ENCODE results near the gene HDAC4. TPM values are rescaled to one million over a fixed set of nuclear protein-coding genes. Genes with fewer than 3 reads are reported as not detected.

HDAC4 gene
- total and polyA plus RNA-seq, 2 of the 8 experiments (the other 6 are each of a cell fraction or from before 2014, with no cell fraction given) = 15.4 to 31.5 TPM

GRCh38 chr2:239188536-239188935 lies 212.3 kb downstream of the HDAC4 start:
- ChIA-PET POLR2A (ENCODE audit: partially characterized antibody) (no interaction called here), CTCF (ENCODE audit: partially characterized antibody) (interaction anchor here (0.6 to 1.6 kb wide), 3 partner anchors 44 to 118 kb away, joined by 3 to 4 read pairs (median 4); no protein-coding TSS in a partner anchor)
- no peak overlapping the region for H2BK120ac ChIP-seq (replicated peaks; ENCODE audit: low read depth, low read length)
- no peaks in the 10 kb centered on the region; a peak in 1 of 4 replicates for H3K79me2 ChIP-seq (ENCODE audit: control insufficient read depth in 1 of 2, insufficient read depth in 2 of 2, low read length in 2 of 2)
- DNase-seq (ENCODE audit: low read depth in 1 of 2, low spot score in 2 of 2) = no peak
- no peak overlapping the region for H3K18ac ChIP-seq (ENCODE audit: extremely low read depth, low read length)
- no peak overlapping the region for H4K5ac ChIP-seq (ENCODE audit: insufficient read length, low read depth, low read length)
- H3K79me1 ChIP-seq (ENCODE audit: low read depth, low read length) = no peaks in the 10 kb centered on the region
- H2BK20ac ChIP-seq (ENCODE audit: low read length) = no peak overlapping the region
- H4K20me1 ChIP-seq (replicated peaks in 1 of 2; ENCODE audit: control insufficient read depth in 1 of 2, insufficient read depth in 2 of 2, low read length in 2 of 2) = peaks cover 0 to 3% of the 10 kb centered on the region in 2 experiments
- no peak overlapping the region for H3K56ac ChIP-seq (replicated peaks; ENCODE audit: insufficient read length, low read depth, low read length)
- H3K27me3 ChIP-seq (replicated peaks in 1 of 4; ENCODE audit: control insufficient read depth in 3 of 4, extremely low read depth in 1 of 4, insufficient read depth in 3 of 4, low read length in 3 of 4) = no peaks in the 10 kb centered on the region
- H3K9ac ChIP-seq (replicated peaks in 1 of 4; ENCODE audit: extremely low read depth in 1 of 4, low read depth in 3 of 4, low read length in 3 of 4) = no peak overlapping the region
- no peak for FAIRE-seq
- H3K27ac ChIP-seq (ENCODE audit: low read depth, low read length) = no peak overlapping the region
- H2BK15ac ChIP-seq (ENCODE audit: low read length) = no peak overlapping the region
- no peak overlapping the region for H3K4me3 ChIP-seq (ENCODE audit: extremely low read depth in 1 of 4, insufficient read depth in 2 of 4, low read depth in 3 of 4, low read length in 4 of 4)
- WGBS, 2 experiments (ENCODE audit: extremely low coverage in 1 of 2, insufficient coverage in 1 of 2, insufficient read length in 1 of 2, insufficient replicate concordance in 2 of 2, low coverage in 1 of 2, low lambda C conversion rate in 2 of 2, missing lambda C conversion rate in 1 of 2) = 92% methylated on average over 12 of the region's 12 CpGs; no CpG with 5 or more reads in 1 of the 2 experiments
- peaks cover 0 to 3% (median 0%) of the 10 kb centered on the region in 4 experiments; a peak in 1 of 7 replicates for H3K4me1 ChIP-seq (replicated peaks in 1 of 4; ENCODE audit: control insufficient read depth in 3 of 4, insufficient read depth in 4 of 4, low read length in 3 of 4)
- H3K4ac ChIP-seq (replicated peaks; ENCODE audit: insufficient read length, low read depth, low read length) = no peak overlapping the region
- H3K4me2 ChIP-seq (ENCODE audit: insufficient read depth in 1 of 2, low read depth in 2 of 2, low read length in 2 of 2) = peak overlapping the region in 1 of 2 experiments; percentile 28; a peak in 1 of 4 replicates
- H3K23me2 ChIP-seq (ENCODE audit: low read depth, low read length) = no peaks in the 10 kb centered on the region
- H4K91ac ChIP-seq (replicated peaks; ENCODE audit: insufficient read length, low read length) = no peak overlapping the region
- peaks cover 4 to 11% of the 10 kb centered on the region in 2 experiments for H3K9me3 ChIP-seq (ENCODE audit: insufficient read depth in 2 of 2, low read depth in 1 of 2, low read length in 1 of 2)
- H2BK5ac ChIP-seq (ENCODE audit: low read depth, low read length) = no peak overlapping the region
- H2AK5ac ChIP-seq (ENCODE audit: low read depth, low read length) = no peak overlapping the region
- H3K23ac ChIP-seq (ENCODE audit: insufficient read length) = no peak overlapping the region
- no peak overlapping the region for H3K14ac ChIP-seq (ENCODE audit: insufficient read length)
- H2BK12ac ChIP-seq (ENCODE audit: low read depth, low read length) = no peak overlapping the region
- H4K8ac ChIP-seq (ENCODE audit: extremely low read depth, insufficient read depth, low read length) = no peak overlapping the region
- H3K36me3 ChIP-seq (ENCODE audit: control insufficient read depth in 2 of 4, insufficient read depth in 4 of 4, low read length in 3 of 4) = peaks cover 0 to 13% (median 8%) of the 10 kb centered on the region in 4 experiments; a peak in 7 of 8 replicates
- no peak overlapping the region for H2AFZ ChIP-seq (ENCODE audit: low read length)
- TF ChIP-seq BCL11A (IDR thresholded peaks at IDR 0.05; ENCODE audit: low read depth in 2 of 2, low read length in 2 of 2) (no peak), POU5F1 (IDR thresholded peaks at IDR 0.05; ENCODE audit: low read depth, low read length) (no peak), NANOG (IDR thresholded peaks at IDR 0.05; ENCODE audit: insufficient read depth, low read depth, low read length, poor library complexity, severe bottlenecking) (no peak), USF2 (IDR thresholded peaks at IDR 0.05; ENCODE audit: low read length) (no peak), EGR1 (IDR thresholded peaks at IDR 0.05; ENCODE audit: borderline replicate concordance, low read depth, low read length) (no peak), RXRA (IDR thresholded peaks at IDR 0.05; ENCODE audit: insufficient read depth, low read depth, low read length) (no peak)

Data from H1 (cell line).